Measurements from ENCODE around the gene ZBTB9.

Gene ZBTB9

GRCh38 chr6:33430991-33431879 is 23.1 kb upstream of the ZBTB9 start:
- peaks cover 9% of the 10 kb centered on the region for H3K36me3 ChIP-seq (replicated peaks)
- peak; percentile 61 for DNase-seq
- no peak overlapping the region for H3K27ac ChIP-seq
- H3K4me3 ChIP-seq (ENCODE audit: low read depth, low read length), result peak overlapping the region; percentile 20
- no peak for TF ChIP-seq CTCF (IDR thresholded peaks at IDR 0.05; ENCODE audit: low read depth, low read length, missing control alignments)
- no peaks in the 10 kb centered on the region for H3K27me3 ChIP-seq (replicated peaks)
- in situ Hi-C loops (cut with HindIII; ENCODE audit: low pct_ligation_motif_present, low sequenced_read_pairs), result no loop called here

GRCh38 chr6:33431880-33432541 is 22.4 kb upstream of the ZBTB9 start:
- H3K4me3 ChIP-seq (ENCODE audit: low read depth, low read length), result no peak overlapping the region
- no peaks in the 10 kb centered on the region for H3K27me3 ChIP-seq (replicated peaks)
- H3K36me3 ChIP-seq (replicated peaks), result peaks cover 15% of the 10 kb centered on the region
- no peak for DNase-seq
- no peak overlapping the region for H3K27ac ChIP-seq
- in situ Hi-C loops (cut with HindIII; ENCODE audit: low pct_ligation_motif_present, low sequenced_read_pairs), result no loop called here
- TF ChIP-seq CTCF (IDR thresholded peaks at IDR 0.05; ENCODE audit: low read depth, low read length, missing control alignments), result no peak

GRCh38 chr6:33432546-33432945 is 21.8 kb upstream of the ZBTB9 start:
- H3K4me3 ChIP-seq (ENCODE audit: low read depth, low read length), result no peak overlapping the region
- H3K27me3 ChIP-seq (replicated peaks), result no peaks in the 10 kb centered on the region
- no peak overlapping the region for H3K27ac ChIP-seq
- in situ Hi-C loops (cut with HindIII; ENCODE audit: low pct_ligation_motif_present, low sequenced_read_pairs), result no loop called here
- H3K36me3 ChIP-seq (replicated peaks), result peaks cover 19% of the 10 kb centered on the region
- DNase-seq, result no peak
- TF ChIP-seq CTCF (IDR thresholded peaks at IDR 0.05; ENCODE audit: low read depth, low read length, missing control alignments), result no peak

- Histone ChIP-seq H3K4me3 (ENCODE audit: low read depth, low read length) (no peak overlapping the region), H3K36me3 (replicated peaks) (peaks cover 22% of the 10 kb centered on the region), H3K27ac (no peak overlapping the region), H3K27me3 (replicated peaks) (no peaks in the 10 kb centered on the region)
- TF ChIP-seq CTCF (IDR thresholded peaks at IDR 0.05; ENCODE audit: low read depth, low read length, missing control alignments), result no peak
- in situ Hi-C loops (cut with HindIII; ENCODE audit: low pct_ligation_motif_present, low sequenced_read_pairs), result no loop called here
- DNase-seq, result no peak
These were observed 21.3 kb upstream of the ZBTB9 start for GRCh38 chr6:33433001-33433543.

- Histone ChIP-seq H3K27me3 (replicated peaks) (no peaks in the 10 kb centered on the region), H3K36me3 (replicated peaks) (peaks cover 26% of the 10 kb centered on the region), H3K4me3 (ENCODE audit: low read depth, low read length) (no peak overlapping the region), H3K27ac (no peak overlapping the region)
- no peak for DNase-seq
- in situ Hi-C loops (cut with HindIII; ENCODE audit: low pct_ligation_motif_present, low sequenced_read_pairs), result no loop called here
- TF ChIP-seq CTCF (IDR thresholded peaks at IDR 0.05; ENCODE audit: low read depth, low read length, missing control alignments), result no peak
These were observed 20.7 kb upstream of the ZBTB9 start for GRCh38 chr6:33433544-33434191.

Measured in brain microvascular endothelial cell (primary cell).